Thymus (tissue), 11 donors: ENCODE measurements around the gene EPS8. TPM values are rescaled to one million over a fixed set of nuclear protein-coding genes. Genes with fewer than 3 reads are reported as not detected.

ENCODE experiments used
- DNase-seq, 9 donors: peaks; one replicate each; pipeline ENCODE4 v3.0.0-alpha.2; 2013; ENCODE audit warnings: low spot score in 9 of 9, low read depth in 6 of 9, missing footprints in 1 of 9
- H3K27ac ChIP-seq, 2 donors: one replicate each; pipeline ENCODE4 v1.5.1; 2013; ENCODE audit warnings: control low read depth in 1 of 2, low read depth in 1 of 2, low read length in 1 of 2, mild to moderate bottlenecking in 1 of 2, moderate library complexity in 1 of 2
- H3K27me3 ChIP-seq, 2 donors: one replicate each; pipeline ENCODE4 v1.5.1; 2013; ENCODE audit warnings: low read length in 1 of 2; ENCODE audit not compliant: control insufficient read depth in 2 of 2, insufficient read depth in 1 of 2
- H3K36me3 ChIP-seq, 2 donors: one replicate each; pipeline ENCODE4 v1.5.1; 2013; ENCODE audit warnings: low read length in 1 of 2, mild to moderate bottlenecking in 1 of 2, moderate library complexity in 1 of 2; ENCODE audit not compliant: control insufficient read depth in 2 of 2, insufficient read depth in 2 of 2
- H3K4me1 ChIP-seq, 2 donors: one replicate each; pipeline ENCODE4 v1.5.1; 2013; ENCODE audit warnings: low read length in 2 of 2; ENCODE audit not compliant: control insufficient read depth in 2 of 2, insufficient read depth in 2 of 2
- H3K4me3 ChIP-seq, 2 donors: one replicate each; pipeline ENCODE4 v1.5.1; 2013; ENCODE audit warnings: low read length in 2 of 2, control low read depth in 1 of 2, mild to moderate bottlenecking in 1 of 2
- H3K9me3 ChIP-seq, 2 donors: one replicate each; pipeline ENCODE4 v1.5.1; 2013; ENCODE audit warnings: low read length in 1 of 2, mild to moderate bottlenecking in 1 of 2; ENCODE audit not compliant: control insufficient read depth in 2 of 2, insufficient read depth in 1 of 2
- WGBS: extraction: QIAGEN DNeasy Blood & Tissue Kit; methylation state at CpG from one replicate; pipeline ENCODE4 v1.1.7; 2013; 5-methylcytosine and 5-hydroxymethylcytosine counted together
- polyA plus RNA-seq: library from polyadenylated mRNA; stranded (reverse); fragments of 200-250 nt; gene quantifications from one replicate; pipeline ENCODE4 v1.2.3, GENCODE V29; 2013
- total RNA-seq: library from RNA; stranded (reverse); fragments of 120-200 nt; gene quantifications from one replicate; pipeline ENCODE4 v1.2.4, GENCODE V29; 2013
- donor health status: healthy.

The EPS8 gene
- total and polyA plus RNA-seq, 2 donors = 3.7 to 9.2 TPM

GRCh38 chr12:15824516-15824915 is 35.3 kb upstream of the EPS8 start:
- H3K27me3 ChIP-seq = no peaks in the 10 kb centered on the region
- H3K9me3 ChIP-seq = no peaks in the 10 kb centered on the region
- no peak overlapping the region for H3K4me3 ChIP-seq
- WGBS = 94% methylated on average over 3 of the region's 3 CpGs
- no peaks in the 10 kb centered on the region for H3K4me1 ChIP-seq
- no peaks in the 10 kb centered on the region for H3K36me3 ChIP-seq
- no peak overlapping the region for H3K27ac ChIP-seq
- DNase-seq = no peak

GRCh38 chr12:15823360-15824128 is 34.4 kb upstream of the EPS8 start:
- WGBS = 94% methylated on average over 3 of the region's 3 CpGs

DNA sequence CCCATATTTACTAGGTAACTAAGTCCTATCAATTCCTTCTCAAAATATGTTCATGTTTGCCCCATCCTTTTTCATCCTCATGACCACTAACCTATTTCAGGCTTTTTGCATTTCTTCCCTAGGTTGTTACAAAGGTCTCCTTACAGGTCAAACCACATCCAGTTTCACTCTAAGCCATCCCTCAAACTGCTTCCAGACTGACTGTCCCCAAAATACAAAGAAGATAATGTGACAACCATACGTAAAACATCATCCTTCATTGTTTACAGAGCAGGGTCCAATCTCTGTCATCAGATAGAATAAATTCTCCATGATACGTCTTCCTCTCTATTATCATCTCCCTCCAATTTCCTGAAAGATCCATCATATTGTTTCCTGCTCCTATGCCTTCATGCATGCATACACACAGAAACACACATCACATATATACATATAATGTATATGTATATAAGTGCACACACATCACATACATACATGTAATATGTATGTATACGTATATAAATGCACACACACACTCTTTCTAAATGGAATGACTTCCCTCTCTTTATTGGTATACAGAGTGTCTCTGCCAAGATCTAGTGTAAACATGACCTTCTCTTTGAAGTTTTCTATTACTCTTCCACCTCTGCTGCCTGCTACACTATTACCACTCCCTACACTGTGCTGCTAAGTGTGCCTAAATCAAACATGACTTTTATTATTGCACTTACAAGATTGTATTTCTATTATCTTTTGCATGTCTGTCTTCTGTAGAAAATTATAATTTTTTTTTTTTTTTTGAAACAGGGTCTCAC is 30.7 kb upstream of the EPS8 start:
- WGBS = 96% methylated on average over 3 of the region's 3 CpGs

More at GRCh38 chr12:15823360-15824128, 34.4 kb upstream of the EPS8 start:
- DNase-seq = no peak
- H3K4me1 ChIP-seq = no peaks in the 10 kb centered on the region
- no peaks in the 10 kb centered on the region for H3K36me3 ChIP-seq
- H3K27me3 ChIP-seq = no peaks in the 10 kb centered on the region
- H3K9me3 ChIP-seq = no peaks in the 10 kb centered on the region
- H3K27ac ChIP-seq = no peak overlapping the region
- no peak overlapping the region for H3K4me3 ChIP-seq

DNA sequence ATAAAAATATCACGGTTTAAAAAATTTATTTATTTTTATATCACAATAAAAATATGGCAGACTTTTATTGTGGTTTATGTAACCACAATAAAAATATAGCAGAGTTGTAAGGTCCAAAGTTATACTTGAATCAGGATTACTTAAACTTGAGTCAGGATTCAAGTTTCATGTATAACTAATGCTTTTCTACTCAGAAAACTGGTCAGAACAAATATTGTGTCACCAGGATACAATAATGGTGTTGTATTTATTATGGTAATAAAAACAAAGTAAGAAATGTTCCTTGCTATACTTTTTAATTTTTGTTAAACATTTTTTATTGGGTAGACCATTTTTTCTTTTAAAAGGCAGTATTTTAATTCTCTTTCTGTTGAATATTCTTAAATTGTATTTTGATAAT is 29.2 kb upstream of the EPS8 start:
- Histone ChIP-seq H3K9me3 (no peaks in the 10 kb centered on the region), H3K27me3 (no peaks in the 10 kb centered on the region), H3K27ac (no peak overlapping the region), H3K4me3 (no peak overlapping the region), H3K36me3 (no peaks in the 10 kb centered on the region), H3K4me1 (no peaks in the 10 kb centered on the region)
- no peak for DNase-seq
- WGBS = 98% methylated on average over 1 of the region's 1 CpG

More for the DNA sequence above, 30.7 kb upstream of the EPS8 start:
- Histone ChIP-seq H3K36me3 (no peaks in the 10 kb centered on the region), H3K4me1 (no peaks in the 10 kb centered on the region), H3K27ac (no peak overlapping the region), H3K4me3 (no peak overlapping the region), H3K9me3 (no peaks in the 10 kb centered on the region), H3K27me3 (no peaks in the 10 kb centered on the region)
- DNase-seq = no peak

DNA sequence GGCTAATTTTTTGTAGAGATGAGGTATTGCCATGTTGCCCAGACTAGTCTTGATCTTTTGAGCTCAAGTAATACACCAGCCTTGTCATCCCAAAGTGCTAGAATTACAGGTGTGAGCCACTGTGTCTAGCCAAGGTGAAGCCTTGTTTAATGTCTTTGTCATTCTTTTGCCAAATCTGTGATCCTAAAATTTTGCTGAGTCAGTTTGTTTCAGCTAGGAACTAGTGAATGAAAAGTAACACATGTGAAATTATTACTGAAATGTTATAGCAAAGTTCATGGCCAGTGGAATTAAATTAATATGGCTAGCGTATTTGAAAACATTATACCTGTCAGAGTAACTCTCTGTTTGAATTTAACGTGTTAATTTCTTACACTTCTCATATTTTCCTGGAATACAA is 26.5 kb upstream of the EPS8 start:
- DNase-seq = no peak
- H3K9me3 ChIP-seq = no peaks in the 10 kb centered on the region
- no peaks in the 10 kb centered on the region for H3K36me3 ChIP-seq
- H3K27me3 ChIP-seq = no peaks in the 10 kb centered on the region
- WGBS = 91% methylated on average over 2 of the region's 2 CpGs
- no peak overlapping the region for H3K27ac ChIP-seq
- H3K4me3 ChIP-seq = no peak overlapping the region
- no peaks in the 10 kb centered on the region for H3K4me1 ChIP-seq

DNA sequence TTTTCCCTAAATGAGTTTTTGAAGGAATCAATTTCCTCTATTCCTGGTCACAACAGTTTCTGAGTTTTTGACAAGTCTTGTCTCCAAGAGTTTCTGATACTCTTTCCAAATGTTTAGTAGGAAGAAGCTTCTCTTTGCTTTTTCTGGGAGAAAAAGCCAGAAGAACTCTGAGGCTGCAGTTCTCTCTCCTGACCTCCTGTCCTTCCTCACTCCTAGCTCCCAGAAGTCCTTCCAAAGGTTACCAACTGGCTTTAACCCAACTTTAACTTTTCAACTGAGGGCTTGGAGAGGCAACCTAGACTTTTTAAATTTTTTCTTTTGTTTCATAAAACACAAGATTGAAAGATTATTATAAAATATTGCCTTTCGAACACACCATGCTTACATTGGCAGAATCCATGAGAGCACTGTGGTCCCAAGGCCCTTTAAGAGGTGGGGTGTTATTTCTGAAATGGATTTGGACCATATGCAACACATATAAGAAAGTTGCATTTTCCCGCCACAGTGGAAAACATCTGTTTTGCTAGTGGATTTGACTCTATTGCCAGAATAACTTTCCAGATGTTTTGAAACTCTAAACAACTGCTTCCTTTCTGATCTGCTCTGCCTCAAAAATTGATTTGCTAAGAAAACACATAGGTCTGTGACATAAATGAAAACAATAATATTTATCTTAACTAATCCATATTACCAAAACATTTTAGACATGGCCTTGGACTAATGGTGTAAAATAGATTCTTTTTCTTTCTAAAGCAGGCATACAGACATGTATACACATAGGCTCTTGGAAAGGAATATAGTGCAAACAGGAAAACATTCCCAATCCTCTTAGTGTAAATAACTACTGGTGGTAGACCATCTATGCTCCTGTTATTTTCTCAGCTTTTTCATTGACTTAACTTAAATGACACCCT is 22.3 kb upstream of the EPS8 start:
- Histone ChIP-seq H3K36me3 (no peaks in the 10 kb centered on the region), H3K27ac (no peak overlapping the region), H3K9me3 (no peaks in the 10 kb centered on the region), H3K4me1 (no peaks in the 10 kb centered on the region), H3K27me3 (no peaks in the 10 kb centered on the region), H3K4me3 (no peak overlapping the region)
- no peak for DNase-seq
- WGBS = 95% methylated on average over 2 of the region's 2 CpGs

- WGBS = 88% methylated on average over 3 of the region's 3 CpGs
- H3K27ac ChIP-seq = no peak overlapping the region
- no peak overlapping the region for H3K4me3 ChIP-seq
- no peaks in the 10 kb centered on the region for H3K27me3 ChIP-seq
- H3K36me3 ChIP-seq = no peaks in the 10 kb centered on the region
- DNase-seq = no peak
- H3K9me3 ChIP-seq = no peaks in the 10 kb centered on the region
- H3K4me1 ChIP-seq = no peaks in the 10 kb centered on the region
These were observed 19.5 kb upstream of the EPS8 start for GRCh38 chr12:15808652-15809051.

DNA sequence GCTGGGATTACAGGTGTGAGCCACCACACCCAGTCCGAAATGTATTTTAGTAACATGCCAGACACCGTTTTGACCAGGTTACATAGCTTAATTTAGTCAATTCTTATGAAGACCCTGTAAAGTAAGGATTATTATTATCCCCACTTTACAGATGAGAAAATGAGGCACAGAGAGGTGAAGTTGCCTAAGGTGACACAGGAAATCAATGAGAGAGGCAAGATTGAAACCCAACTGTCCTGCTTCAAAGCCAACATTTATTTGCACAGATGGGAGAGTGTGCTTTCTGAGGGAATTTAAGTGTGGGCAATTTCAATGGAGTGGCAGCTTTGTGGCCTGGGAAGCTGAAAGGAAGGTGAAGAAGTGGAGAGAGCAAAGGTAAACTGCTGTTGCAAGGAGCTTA is 19.1 kb upstream of the EPS8 start:
- H3K9me3 ChIP-seq = no peaks in the 10 kb centered on the region
- WGBS = 94% methylated on average over 2 of the region's 2 CpGs
- no peak overlapping the region for H3K4me3 ChIP-seq
- no peaks in the 10 kb centered on the region for H3K4me1 ChIP-seq
- no peaks in the 10 kb centered on the region for H3K36me3 ChIP-seq
- DNase-seq = no peak
- H3K27ac ChIP-seq = no peak overlapping the region
- H3K27me3 ChIP-seq = no peaks in the 10 kb centered on the region
